Smooth muscle cell of the pulmonary artery (primary cell): Measurements from ENCODE around the gene SGSM1. TPM values are rescaled to one million over a fixed set of nuclear protein-coding genes. Genes with fewer than 3 reads are reported as not detected.

Source experiments
- total RNA-seq: library from RNA; depleted of rRNA; stranded (reverse); fragments of >200 nt; gene quantifications from 2 replicates; pipeline ENCODE4 v1.2.3, GENCODE V29; 2014

Gene SGSM1
- total RNA-seq: 0.36 and 0.98 TPM in 2 replicates

GRCh38 chr22:24805790-24806662 is at the start of gene SGSM1:
Gene SGSM1 (plus strand): TSS chr22:24806211. CDS start chr22:24806326, 115 bp downstream.

GRCh38 chr22:24951942-24952836 is 146.2 kb downstream of the SGSM1 start, which contains the start of gene KIAA1671:
Gene KIAA1671 (plus strand): TSS chr22:24952716. CDS start chr22:25028000, 75,284 bp downstream.

Other genes with a start within 250 kb of the SGSM1 start
- gene LRRC75B, start 213.1 kb upstream of the SGSM1 start, total RNA-seq: 4.1 and 5.2 TPM in 2 replicates
- gene GGT1, start 203.0 kb upstream of the SGSM1 start, total RNA-seq: 0.83 and 1.2 TPM in 2 replicates
- gene PIWIL3, start 31.5 kb upstream of the SGSM1 start, total RNA-seq: under 0.01 TPM in 1 of 2 replicates, not detected in the other
- not detected in 2 replicates for gene LHFPL7, start 140.5 kb downstream of the SGSM1 start, total RNA-seq
- 20.7 and 31.8 TPM in 2 replicates for gene KIAA1671, start 146.5 kb downstream of the SGSM1 start, total RNA-seq